Endothelial cell of umbilical vein (primary cell): ENCODE results near the gene ARG2. TPM values are rescaled to one million over a fixed set of nuclear protein-coding genes. Genes with fewer than 3 reads are reported as not detected.

Source experiments
- BruUV-seq: library from RNA; stranded (reverse); fragments of 400-500 nt; replicated peaks from 2 replicates; lab custom pipeline; 2021; lab: Mats Ljungman, UMichigan
- CTCF ChIA-PET: fragments of 300-600, 350-600 bp; sonication (Branson Sonifier 250); formaldehyde crosslinking; loops from one replicate; lab custom pipeline; 2021; ENCODE audit warnings: antibody characterized with exemption, inconsistent platforms; lab: Charles Lee
- POLR2A ChIA-PET: fragments of 300-600, 350-600 bp; sonication (Branson Sonifier 250); formaldehyde crosslinking; loops from one replicate; lab custom pipeline; 2021; ENCODE audit warnings: antibody characterized with exemption, inconsistent platforms; lab: Charles Lee
- DNase-seq: peaks from one replicate; pipeline ENCODE4 v3.0.0-alpha.2; 2011; ENCODE audit warnings: low read depth, low spot score
- FAIRE-seq: peaks from 2 replicates; lab custom pipeline; 2011; peaks lifted over from hg19 to GRCh38; lab: Jason Lieb, UNC
- H2AFZ ChIP-seq: 2 replicates; pipeline ENCODE4 v1.6.0; 2012; ENCODE audit warnings: low read depth, low read length, control low read depth, inconsistent platforms
- H3K27ac ChIP-seq: 2 replicates; pipeline ENCODE4 v1.5.1; 2011; ENCODE audit warnings: low read depth, mild to moderate bottlenecking, control low read depth, low read length, moderate library complexity; ENCODE audit not compliant: insufficient read depth
- H3K27me3 ChIP-seq, 2 experiments: 2 replicates each; pipeline versions ENCODE4 v1.6.0 to v1.6.1; 2011; ENCODE audit warnings: low read length in 2 of 2, mixed read lengths in 1 of 2; ENCODE audit not compliant: control insufficient read depth in 2 of 2, insufficient read depth in 2 of 2
- H3K36me3 ChIP-seq, 2 experiments: 2 replicates in 1 of 2; 3 replicates in 1 of 2; pipeline ENCODE4 v1.5.1; 2011; ENCODE audit warnings: low read length in 2 of 2, mild to moderate bottlenecking in 1 of 2, moderate library complexity in 1 of 2; ENCODE audit not compliant: control insufficient read depth in 2 of 2, insufficient read depth in 2 of 2; ENCODE audit errors: extremely low read depth in 1 of 2
- H3K4me1 ChIP-seq: 3 replicates; pipeline ENCODE4 v1.5.1; 2011; ENCODE audit warnings: mild to moderate bottlenecking, low read length; ENCODE audit not compliant: control insufficient read depth, insufficient read depth; ENCODE audit errors: extremely low read depth
- H3K4me2 ChIP-seq: 2 replicates; pipeline ENCODE4 v1.6.1; 2011; ENCODE audit warnings: low read length, control low read depth, mixed read lengths; ENCODE audit not compliant: insufficient read depth
- H3K4me3 ChIP-seq, 3 experiments: fragments of 200-600 bp in 1 of 3; sonication (generic), shearing (Covaris generic) in 1 of 3; replicated peaks in 1 of 3; 2 replicates each; pipeline ENCODE4 v1.5.1; 2011 to 2016; ENCODE audit warnings: control low read depth in 3 of 3, low read length in 3 of 3, mild to moderate bottlenecking in 2 of 3, inconsistent platforms in 1 of 3, low read depth in 1 of 3, moderate library complexity in 1 of 3; ENCODE audit not compliant: insufficient read depth in 1 of 3
- H3K79me2 ChIP-seq: 2 replicates; pipeline ENCODE4 v1.6.0; 2012; ENCODE audit warnings: low read length, inconsistent platforms; ENCODE audit not compliant: control insufficient read depth, insufficient read depth
- H3K9ac ChIP-seq: replicated peaks from 2 replicates; pipeline ENCODE3; 2011; ENCODE audit warnings: low read length, control low read depth; ENCODE audit not compliant: insufficient read depth; ENCODE audit errors: extremely low read depth
- H3K9me1 ChIP-seq: replicated peaks from 3 replicates; pipeline ENCODE4 v1.6.0; 2011; ENCODE audit warnings: mild to moderate bottlenecking, low read length; ENCODE audit not compliant: control insufficient read depth, insufficient read depth; ENCODE audit errors: extremely low read depth
- H3K9me3 ChIP-seq: replicated peaks from 2 replicates; pipeline ENCODE4 v1.5.1; 2012; ENCODE audit warnings: low read length, inconsistent platforms; ENCODE audit not compliant: control insufficient read depth, insufficient read depth
- H4K20me1 ChIP-seq: replicated peaks from 2 replicates; pipeline ENCODE3; 2011; ENCODE audit warnings: mild to moderate bottlenecking, low read length; ENCODE audit not compliant: control insufficient read depth, insufficient read depth; ENCODE audit errors: extremely low read depth
- EZH2 ChIP-seq: IDR thresholded peaks from 2 replicates; pipeline ENCODE4 v1.6.1; 2012; ENCODE audit warnings: borderline replicate concordance, low read depth, mild to moderate bottlenecking, moderate library complexity, low read length, inconsistent platforms; ENCODE audit not compliant: severe bottlenecking
- FOS ChIP-seq: IDR thresholded peaks from 2 replicates; pipeline ENCODE4 v1.6.1; 2011; ENCODE audit warnings: mild to moderate bottlenecking, low read length, moderate library complexity, borderline replicate concordance; ENCODE audit not compliant: insufficient read depth
- GATA2 ChIP-seq: IDR thresholded peaks from 2 replicates; pipeline ENCODE4 v1.7.0; 2011; ENCODE audit warnings: low read depth, mild to moderate bottlenecking, moderate library complexity, mixed read lengths, low read length; ENCODE audit not compliant: insufficient read length, insufficient read depth
- JUN ChIP-seq: IDR thresholded peaks from 2 replicates; pipeline ENCODE4 v1.6.1; 2011; ENCODE audit warnings: borderline replicate concordance, low read depth; ENCODE audit not compliant: insufficient read length, insufficient read depth
- MYC ChIP-seq: IDR thresholded peaks from one replicate; pipeline ENCODE4 v1.6.1; 2011; ENCODE audit warnings: mild to moderate bottlenecking, low read depth, low read length
- POLR2A ChIP-seq: IDR thresholded peaks from 2 replicates; pipeline ENCODE4 v1.6.1; 2012; ENCODE audit warnings: low read depth, mild to moderate bottlenecking, control low read depth, low read length
- POLR2AphosphoS5 ChIP-seq: IDR thresholded peaks from 2 replicates; pipeline ENCODE4 v1.6.1; 2012; ENCODE audit warnings: low read depth, mild to moderate bottlenecking, control low read depth, low read length, moderate library complexity; ENCODE audit not compliant: insufficient read depth
- dilution Hi-C: fragments of 300-500 bp; cut with MboI; formaldehyde crosslinking; loops from one replicate; pipeline ENCODE4 v1.15.0; 2019; ENCODE audit warnings: low sequenced_read_pairs; ENCODE audit not compliant: extremely low pct_ligation_motif_present
- intact Hi-C: fragments of 100-400 bp; cut with micrococcal nuclease; formaldehyde crosslinking; loops from one replicate; pipeline ENCODE4 v1.10.0; 2022
- polyA plus RNA-seq, 4 experiments: library from polyadenylated mRNA; depleted of rRNA in 3 of 4; stranded (reverse) in 3 of 4; unstranded in 1 of 4; fragments of >200 nt; gene quantifications; 2 replicates each; pipeline versions ENCODE4 v1.2.1 to v1.2.3, GENCODE V29; 2011 to 2012; ENCODE audit warnings: missing spikeins in 1 of 4
- total RNA-seq: library from RNA; stranded (reverse); gene quantifications from 2 replicates; pipeline ENCODE4 v1.2.3, GENCODE V29; 2021
- TF ChIP-seq, protein P1 (sequence below), 2 donors: IDR thresholded peaks; 1 replicate in 1 of 2; 2 replicates in 1 of 2; pipeline ENCODE4 v1.5.1; 2011; ENCODE audit warnings: low read length in 2 of 2, mild to moderate bottlenecking in 2 of 2, moderate library complexity in 2 of 2, control low read depth in 1 of 2, inconsistent platforms in 1 of 2, low read depth in 1 of 2; ENCODE audit not compliant: insufficient read depth in 1 of 2; ENCODE audit errors: extremely low read depth in 1 of 2
- TF ChIP-seq, protein P2 (sequence below): IDR thresholded peaks from 2 replicates; pipeline ENCODE4 v1.6.1; 2011; ENCODE audit not compliant: insufficient read depth, insufficient read length

The ARG2 gene
- total and polyA plus RNA-seq, 2 donors (not counting 3 experiments of a cell fraction or from before 2014, with no cell fraction given) = 16.6 to 22.5 TPM

DNA sequence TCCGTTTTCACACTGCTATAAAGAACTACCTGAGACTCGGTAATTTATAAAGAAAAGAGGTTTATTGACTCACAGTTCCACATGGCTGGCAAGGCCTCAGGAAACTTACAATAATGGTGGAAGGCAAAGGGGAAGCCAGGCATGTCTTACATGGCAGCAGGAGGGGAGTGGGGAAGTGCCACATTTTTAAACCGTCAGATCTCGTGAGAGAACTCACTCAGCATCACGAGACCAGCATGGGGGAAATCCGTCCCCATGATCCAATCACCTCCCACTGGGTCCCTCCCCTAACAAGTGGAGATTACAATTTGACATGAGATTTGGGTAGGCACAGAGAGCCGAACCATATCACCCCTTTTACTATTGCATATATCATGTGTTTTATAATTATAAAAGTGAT is 17.6 kb upstream of the ARG2 start:
- intact Hi-C loops (no loop called here), dilution Hi-C loops (no loop called here)
- Histone ChIP-seq H3K36me3 (no peaks in the 10 kb centered on the region), H4K20me1 (no peaks in the 10 kb centered on the region), H3K79me2 (no peaks in the 10 kb centered on the region), H3K27me3 (peaks cover 0 to 10% of the 10 kb centered on the region in 2 experiments), H3K4me2 (no peak overlapping the region), H3K4me1 (peaks cover 6% of the 10 kb centered on the region), H3K9me1 (no peaks in the 10 kb centered on the region), H3K27ac (no peak overlapping the region), H3K9me3 (no peaks in the 10 kb centered on the region), H3K4me3 (no peak overlapping the region), H3K9ac (no peak overlapping the region), H2AFZ (no peak overlapping the region)
- no TSS peak for BruUV-seq
- FAIRE-seq = no peak
- POLR2A ChIA-PET = no interaction called here
- no peak for TF ChIP-seq POLR2AphosphoS5
- no peak for TF ChIP-seq FOS
- TF ChIP-seq, protein P1, sequence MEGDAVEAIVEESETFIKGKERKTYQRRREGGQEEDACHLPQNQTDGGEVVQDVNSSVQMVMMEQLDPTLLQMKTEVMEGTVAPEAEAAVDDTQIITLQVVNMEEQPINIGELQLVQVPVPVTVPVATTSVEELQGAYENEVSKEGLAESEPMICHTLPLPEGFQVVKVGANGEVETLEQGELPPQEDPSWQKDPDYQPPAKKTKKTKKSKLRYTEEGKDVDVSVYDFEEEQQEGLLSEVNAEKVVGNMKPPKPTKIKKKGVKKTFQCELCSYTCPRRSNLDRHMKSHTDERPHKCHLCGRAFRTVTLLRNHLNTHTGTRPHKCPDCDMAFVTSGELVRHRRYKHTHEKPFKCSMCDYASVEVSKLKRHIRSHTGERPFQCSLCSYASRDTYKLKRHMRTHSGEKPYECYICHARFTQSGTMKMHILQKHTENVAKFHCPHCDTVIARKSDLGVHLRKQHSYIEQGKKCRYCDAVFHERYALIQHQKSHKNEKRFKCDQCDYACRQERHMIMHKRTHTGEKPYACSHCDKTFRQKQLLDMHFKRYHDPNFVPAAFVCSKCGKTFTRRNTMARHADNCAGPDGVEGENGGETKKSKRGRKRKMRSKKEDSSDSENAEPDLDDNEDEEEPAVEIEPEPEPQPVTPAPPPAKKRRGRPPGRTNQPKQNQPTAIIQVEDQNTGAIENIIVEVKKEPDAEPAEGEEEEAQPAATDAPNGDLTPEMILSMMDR (IDR thresholded peaks at IDR 0.05; ENCODE audit: extremely low read depth in 1 of 2, insufficient read depth in 1 of 2, low read depth in 1 of 2, low read length in 2 of 2) = no peak
- TF ChIP-seq MYC = no peak
- no peak for TF ChIP-seq EZH2
- TF ChIP-seq POLR2A = no peak
- TF ChIP-seq, protein P2, sequence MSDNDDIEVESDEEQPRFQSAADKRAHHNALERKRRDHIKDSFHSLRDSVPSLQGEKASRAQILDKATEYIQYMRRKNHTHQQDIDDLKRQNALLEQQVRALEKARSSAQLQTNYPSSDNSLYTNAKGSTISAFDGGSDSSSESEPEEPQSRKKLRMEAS = no peak
- TF ChIP-seq GATA2 = no peak
- TF ChIP-seq JUN = no peak
- CTCF ChIA-PET = interaction anchor here (1.0 kb wide), 1 partner anchor 18 kb away, joined by 3 read pairs; no protein-coding TSS in a partner anchor
- DNase-seq = no peak
